C4-2B (cell line): ENCODE measurements around the gene MID1.

ENCODE experiments used
- H3K27ac ChIP-seq: fragments of 450-650 bp; 2 replicates; pipeline ENCODE4 v1.5.1; 2017
- ZFX ChIP-seq: fragments of 450-650 bp; IDR thresholded peaks from 2 replicates; pipeline ENCODE4 v1.6.1; 2017
- TF ChIP-seq, protein P1 (sequence below): fragments of 450-650 bp; conservative IDR thresholded peaks from 2 replicates; pipeline ENCODE4 v1.5.1; 2017; ENCODE audit warnings: mild to moderate bottlenecking

Gene MID1

DNA sequence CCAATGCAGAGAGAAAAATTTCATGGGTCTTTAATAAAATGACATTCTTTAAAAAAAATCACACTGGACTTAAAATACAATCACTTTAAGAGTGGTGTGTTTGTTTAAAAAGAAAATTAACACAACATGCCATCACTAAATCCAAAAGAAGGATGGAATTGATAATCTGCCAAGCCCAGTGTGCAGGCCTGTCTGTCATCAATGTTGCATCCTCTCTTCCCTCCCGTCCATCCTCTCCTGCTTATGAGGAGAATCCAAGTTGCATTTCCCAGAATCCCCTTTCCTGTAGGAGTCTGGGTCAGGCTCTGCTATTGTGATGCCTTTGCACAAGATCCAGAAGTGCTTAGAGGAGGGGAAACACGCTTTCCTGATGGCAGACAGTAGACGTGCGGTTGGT lies 169.4 kb downstream of the MID1 start:
- TF ChIP-seq ZFX: no peak
- TF ChIP-seq, protein P1, sequence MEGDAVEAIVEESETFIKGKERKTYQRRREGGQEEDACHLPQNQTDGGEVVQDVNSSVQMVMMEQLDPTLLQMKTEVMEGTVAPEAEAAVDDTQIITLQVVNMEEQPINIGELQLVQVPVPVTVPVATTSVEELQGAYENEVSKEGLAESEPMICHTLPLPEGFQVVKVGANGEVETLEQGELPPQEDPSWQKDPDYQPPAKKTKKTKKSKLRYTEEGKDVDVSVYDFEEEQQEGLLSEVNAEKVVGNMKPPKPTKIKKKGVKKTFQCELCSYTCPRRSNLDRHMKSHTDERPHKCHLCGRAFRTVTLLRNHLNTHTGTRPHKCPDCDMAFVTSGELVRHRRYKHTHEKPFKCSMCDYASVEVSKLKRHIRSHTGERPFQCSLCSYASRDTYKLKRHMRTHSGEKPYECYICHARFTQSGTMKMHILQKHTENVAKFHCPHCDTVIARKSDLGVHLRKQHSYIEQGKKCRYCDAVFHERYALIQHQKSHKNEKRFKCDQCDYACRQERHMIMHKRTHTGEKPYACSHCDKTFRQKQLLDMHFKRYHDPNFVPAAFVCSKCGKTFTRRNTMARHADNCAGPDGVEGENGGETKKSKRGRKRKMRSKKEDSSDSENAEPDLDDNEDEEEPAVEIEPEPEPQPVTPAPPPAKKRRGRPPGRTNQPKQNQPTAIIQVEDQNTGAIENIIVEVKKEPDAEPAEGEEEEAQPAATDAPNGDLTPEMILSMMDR: no peak
- H3K27ac ChIP-seq: no peak overlapping the region

DNA sequence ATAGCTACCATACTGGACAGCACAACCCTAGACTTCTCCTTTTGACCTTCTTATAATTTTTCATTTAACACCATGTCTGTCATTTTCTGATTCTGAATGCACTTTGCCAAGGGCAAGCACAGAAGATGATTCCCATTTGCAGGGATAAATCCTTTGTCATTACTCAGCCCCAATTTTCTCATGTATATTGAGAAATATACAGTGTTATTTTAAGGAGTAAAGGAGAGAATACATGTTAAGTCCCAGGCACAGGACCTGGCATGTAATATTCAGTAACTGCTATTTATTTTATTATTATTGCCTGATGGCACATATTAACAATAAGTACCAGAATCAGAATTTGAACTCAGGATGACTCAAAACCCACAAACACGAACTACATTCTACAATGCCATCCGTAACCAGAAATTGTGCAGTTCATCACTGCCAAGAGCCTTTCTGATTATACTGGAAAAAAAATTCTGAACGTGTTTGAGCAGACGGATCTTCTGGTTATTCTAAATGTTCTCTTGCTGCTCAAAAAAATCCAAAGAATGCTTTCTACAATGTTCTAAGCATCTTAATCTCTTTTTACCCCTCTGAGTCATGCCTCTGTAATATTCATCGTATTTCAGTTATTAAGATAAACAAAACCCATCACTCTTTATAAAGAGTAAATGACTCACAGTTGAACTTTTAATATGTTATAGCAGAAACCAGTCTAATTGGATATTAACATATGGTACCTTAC lies 170.0 kb downstream of the MID1 start:
- TF ChIP-seq, protein P1: no peak
- no peak for TF ChIP-seq ZFX
- H3K27ac ChIP-seq: no peak overlapping the region

DNA sequence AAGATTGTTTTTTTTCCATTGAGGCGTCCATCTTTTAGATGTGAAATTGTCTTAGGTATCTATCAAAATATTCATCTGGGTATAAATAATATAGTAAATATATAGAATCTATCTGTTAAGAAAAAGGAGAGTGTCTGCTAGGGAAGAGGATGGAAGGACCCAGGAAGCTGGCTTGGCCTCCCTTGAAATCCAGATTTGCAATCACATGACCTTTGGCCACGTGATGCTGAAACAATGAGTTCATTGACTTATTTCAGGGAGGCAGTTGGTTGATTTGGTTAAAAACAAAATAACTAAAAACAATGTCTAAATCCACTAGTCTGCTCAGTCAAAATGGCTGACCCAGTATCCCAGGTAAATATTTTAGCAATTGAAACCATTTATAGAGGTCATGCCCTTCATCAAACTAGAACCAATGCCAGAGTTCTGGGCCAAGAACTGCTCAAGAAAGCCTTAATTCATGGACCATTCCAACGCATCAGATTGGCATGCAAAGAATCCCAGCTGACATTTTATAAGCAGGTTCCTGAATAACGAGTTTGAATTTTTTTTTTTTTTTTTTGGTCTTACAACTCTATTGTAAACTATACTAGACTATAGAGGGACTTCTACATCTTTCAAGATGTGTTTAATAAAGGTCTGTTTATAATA lies 172.7 kb downstream of the MID1 start:
- no peak for TF ChIP-seq ZFX
- TF ChIP-seq, protein P1: no peak
- no peak overlapping the region for H3K27ac ChIP-seq

DNA sequence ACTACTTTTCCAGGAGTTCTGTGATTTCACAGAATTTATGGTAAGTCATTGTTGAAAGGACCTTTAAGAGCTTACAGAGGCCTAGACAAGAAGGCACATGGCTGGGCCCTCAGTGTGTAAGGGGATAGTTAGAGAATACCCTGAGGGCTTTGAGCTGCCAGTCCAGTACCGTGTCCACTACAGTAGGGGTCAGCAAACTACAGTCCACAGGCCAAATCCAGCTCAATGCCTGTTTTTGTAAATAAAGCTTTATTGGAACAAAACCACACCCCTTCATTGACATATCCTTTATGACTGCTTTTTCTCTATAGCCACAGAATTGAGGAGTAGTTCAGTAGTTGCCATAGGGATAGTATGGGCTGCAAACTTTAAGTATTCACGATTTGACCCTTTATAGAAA lies 176.2 kb downstream of the MID1 start:
- TF ChIP-seq, protein P1: peak; percentile 2; the same call in 1 of the 2 replicates
- TF ChIP-seq ZFX: no peak
- no peak overlapping the region for H3K27ac ChIP-seq

DNA sequence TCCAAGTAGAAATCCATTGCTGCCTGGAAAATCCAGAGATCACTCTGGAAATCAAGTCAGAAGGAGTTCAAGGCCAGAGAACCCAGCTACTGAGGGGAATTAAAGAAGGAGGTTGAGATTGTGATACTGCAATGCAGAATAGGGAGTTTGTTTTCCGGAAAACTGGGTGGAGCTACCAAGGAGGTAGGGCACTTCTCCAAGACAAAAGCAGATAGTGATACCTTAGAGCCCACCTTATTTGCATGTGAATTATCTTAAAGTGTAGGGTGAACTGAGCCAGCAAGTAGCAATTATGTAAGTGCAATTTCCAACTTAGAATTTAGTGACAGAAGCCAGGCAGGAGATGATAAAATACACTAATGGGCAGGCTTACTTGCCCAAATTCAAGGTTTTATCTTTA lies 178.9 kb downstream of the MID1 start:
- no peak for TF ChIP-seq ZFX
- TF ChIP-seq, protein P1: no peak
- H3K27ac ChIP-seq: no peak overlapping the region

DNA sequence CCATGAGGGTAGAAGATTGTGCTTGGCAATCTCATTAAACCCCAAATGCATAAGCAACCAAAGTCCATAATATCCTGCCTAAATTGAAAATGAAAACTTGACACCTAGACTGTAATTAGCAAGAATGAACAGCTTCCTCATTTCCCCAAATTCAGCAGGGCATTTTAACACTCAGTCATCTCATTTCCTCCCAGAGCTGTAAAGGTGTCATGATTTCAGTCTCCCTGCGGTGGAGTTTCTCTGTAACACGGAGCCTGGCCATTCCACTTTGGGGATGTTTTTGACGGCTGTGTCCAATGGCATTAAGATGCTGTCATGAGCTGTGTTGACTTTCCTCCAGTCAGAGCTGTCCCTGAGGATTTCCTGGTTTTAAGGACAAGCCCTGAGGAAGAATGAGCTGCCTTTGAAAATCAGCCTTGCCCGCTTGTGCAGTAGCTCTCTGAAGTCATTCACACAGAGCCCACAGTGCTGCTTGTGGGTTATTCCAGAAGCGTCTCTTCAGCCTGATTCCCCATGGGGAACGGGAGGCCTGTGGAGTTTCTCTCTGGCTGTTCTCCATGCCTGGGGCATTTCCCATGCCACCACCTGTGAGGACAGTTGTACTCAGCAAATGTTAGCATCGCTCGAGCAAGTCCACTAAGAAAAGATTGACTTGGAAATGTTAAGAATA lies 187.0 kb downstream of the MID1 start:
- no peak for TF ChIP-seq ZFX
- TF ChIP-seq, protein P1: no peak
- H3K27ac ChIP-seq: no peak overlapping the region

DNA sequence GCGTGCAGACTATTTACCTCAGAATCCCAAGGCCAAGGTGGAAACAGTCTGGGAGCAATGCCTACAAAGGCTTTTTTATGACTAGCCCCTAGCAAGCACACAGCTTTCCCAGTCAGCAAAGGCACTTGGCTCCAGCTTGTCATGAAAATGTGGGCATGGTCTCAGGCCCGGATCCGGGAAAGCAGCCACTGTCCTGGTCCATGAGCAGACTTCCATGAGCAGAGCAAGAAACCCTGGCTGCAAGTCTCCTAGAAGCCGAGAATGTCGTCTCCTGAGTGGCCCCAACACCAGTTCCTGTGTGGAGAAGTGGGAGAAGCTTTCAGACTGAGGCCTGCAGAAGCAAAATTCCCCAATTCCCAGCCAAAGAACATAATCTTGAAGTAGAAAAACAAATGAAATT lies 190.5 kb downstream of the MID1 start:
- TF ChIP-seq ZFX: no peak
- TF ChIP-seq, protein P1: no peak
- no peak overlapping the region for H3K27ac ChIP-seq
